Activated CD4-positive, alpha-beta T cell treated with anti-CD3 and anti-CD28 coated beads, Interleukin-10, Interleukin-2, amounts not matched to agents 100 ng/mL and 50 ng/mL, durations not matched to agents 16 hours and 8 hours (primary cell): Measurements from ENCODE around the gene FUT1.
A peak's percentile ranks its signal among the peaks of the same experiment; 100 is the strongest.
"Not testable (repeated sequence)": the region's sequence is repeated elsewhere in the genome, so short reads cannot be mapped to it uniquely, and the experiment has no call there.

Source experiments
- DNase-seq: peaks from one replicate; pipeline ENCODE4 v3.0.0-alpha.2; 2020

The FUT1 gene

DNA sequence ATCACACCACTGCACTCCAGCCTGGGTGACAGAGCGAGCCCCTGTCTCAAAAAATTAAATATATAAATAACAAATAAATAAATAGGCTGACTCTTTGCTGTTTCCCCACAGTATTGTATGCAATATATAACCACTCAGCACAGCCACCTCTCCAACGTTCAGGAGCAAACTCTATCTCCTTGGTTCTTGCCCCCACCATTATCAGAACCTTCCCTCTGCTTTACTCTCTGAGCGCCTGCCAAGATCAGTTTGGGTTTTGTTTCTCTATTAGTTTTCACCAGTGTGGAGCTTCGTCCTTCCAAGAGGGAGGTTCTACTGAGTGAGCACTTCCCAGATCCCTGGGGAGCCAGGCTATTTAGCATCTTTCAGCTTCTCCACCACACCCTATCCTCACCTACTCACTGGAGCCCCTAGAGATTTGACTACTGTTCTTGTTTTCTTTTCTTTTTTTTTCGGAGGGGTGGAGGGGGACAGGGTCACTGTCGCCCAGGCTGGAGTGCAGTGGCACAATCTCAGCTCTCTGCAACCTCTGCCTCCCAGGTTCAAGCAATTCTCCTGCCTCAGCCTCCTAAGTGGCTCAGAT lies 15.8 kb upstream of the FUT1 start:
- not testable (repeated sequence) for DNase-seq

DNA sequence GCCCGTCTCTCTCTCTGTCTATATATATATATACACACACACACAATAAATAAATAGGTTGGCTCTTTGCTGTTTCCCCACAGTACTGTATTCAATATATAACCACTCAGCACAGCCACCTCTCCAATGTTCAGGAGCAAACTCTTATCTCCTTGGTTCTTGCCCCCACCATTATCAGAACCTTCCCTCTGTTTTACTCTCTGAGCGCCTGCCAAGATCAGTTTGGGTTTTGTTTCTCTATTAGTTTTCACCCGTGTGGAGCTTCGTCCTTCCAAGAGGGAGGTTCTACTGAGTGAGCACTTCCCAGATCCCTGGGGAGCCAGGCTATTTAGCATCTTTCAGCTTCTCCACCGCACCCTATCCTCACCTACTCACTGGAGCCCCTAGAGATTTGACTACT lies 13.4 kb upstream of the FUT1 start:
- DNase-seq: not testable (repeated sequence)

DNA sequence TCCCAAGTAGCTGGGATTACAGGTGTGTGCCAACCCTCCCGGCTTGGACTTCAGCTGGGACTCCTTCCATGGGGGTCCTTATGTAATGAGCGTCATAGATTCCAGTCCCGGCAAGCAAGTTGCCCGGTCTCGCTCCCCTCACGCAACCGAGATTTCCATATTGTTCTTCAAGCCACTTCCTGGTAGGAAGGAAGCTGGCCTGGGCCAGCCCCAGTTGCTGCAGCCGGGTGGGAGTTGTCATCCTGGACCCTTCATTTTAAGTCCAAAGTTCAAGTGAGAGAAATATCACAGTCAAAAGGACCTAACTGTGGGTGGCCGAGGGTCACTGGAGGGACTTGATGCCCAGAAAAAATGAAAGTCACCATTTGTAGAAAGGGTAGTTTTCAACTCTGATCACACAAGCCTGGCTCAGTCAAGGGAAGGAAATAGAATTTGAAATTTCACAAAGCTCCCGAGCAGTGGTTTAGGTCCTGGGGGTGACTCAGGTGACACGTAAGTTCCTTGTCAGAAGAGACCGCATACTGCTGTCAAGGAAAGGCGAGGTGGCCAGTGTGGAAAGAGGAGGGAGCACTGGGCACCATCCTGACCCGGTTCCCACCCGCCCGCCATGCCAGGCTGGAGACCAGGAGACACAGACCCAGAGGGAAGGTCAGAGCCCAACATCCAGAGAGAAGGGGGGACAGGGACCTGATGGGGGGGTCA lies 8.2 kb upstream of the FUT1 start:
- peak; percentile 18 for DNase-seq

DNA sequence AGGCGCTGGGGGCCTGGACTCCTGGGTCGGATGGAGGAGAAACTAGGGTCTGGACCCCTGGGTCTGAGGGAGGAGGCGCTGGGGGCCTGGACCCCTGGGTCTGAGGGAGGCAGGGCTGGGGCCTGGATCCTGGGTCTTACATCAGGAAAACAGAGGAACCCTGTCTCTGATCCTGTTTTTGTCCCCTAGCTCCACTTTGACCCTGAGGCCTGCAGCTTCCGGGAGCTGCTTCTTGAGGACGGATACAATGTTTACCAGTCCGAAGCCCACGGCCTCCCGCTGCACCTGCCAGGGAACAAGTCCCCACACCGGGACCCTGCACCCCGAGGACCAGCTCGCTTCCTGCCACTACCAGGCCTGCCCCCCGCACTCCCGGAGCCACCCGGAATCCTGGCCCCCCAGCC lies 5.3 kb upstream of the FUT1 start:
- no peak for DNase-seq

DNA sequence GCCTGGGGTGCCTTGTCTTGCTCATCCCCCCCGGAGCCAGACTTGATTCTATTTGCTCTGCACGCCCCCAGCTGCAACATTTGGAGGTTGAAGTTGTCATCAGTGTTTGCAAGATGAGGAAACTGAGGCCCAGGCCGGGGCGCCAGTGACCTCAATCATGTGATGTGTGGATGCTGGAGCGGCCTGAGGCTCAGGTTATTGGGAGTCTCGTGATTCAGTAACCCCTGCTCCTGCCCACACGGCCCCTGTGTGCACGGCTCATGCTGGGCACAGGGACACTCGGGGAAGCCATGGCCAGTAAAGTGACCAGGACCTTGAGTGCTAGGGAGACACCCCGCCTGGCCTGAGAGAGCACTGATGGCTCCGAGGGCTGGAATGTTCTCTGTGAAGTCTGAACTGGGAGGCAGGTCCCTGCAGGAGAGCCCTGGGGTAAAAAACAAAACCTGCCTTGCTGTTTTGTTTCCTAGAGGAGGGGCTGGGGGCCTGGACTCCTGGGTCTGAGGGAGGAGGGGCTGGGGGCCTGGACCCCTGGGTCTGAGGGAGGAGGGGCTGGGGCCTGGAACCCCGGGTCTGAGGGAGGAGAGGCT lies 4.7 kb upstream of the FUT1 start:
- no peak for DNase-seq

DNA sequence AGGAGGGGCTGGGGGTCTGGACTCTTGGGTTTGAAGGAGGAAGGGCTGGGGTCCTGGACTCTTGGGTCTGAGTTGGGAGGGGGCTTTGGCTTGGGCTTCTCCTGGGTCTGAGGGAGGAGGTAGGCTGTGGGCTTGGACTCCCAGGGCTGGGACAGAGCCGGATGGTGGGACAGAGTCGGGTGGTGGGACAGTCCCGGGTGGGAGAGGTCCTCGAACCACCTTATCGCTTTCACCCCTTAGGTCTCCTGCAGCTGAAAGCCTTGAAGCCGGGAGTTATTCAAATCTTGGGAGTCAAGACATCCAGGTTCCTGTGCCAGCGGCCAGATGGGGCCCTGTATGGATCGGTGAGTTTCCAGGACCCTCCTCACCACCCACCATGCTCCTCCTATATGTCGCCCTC lies 4.2 kb upstream of the FUT1 start:
- DNase-seq: no peak

DNA sequence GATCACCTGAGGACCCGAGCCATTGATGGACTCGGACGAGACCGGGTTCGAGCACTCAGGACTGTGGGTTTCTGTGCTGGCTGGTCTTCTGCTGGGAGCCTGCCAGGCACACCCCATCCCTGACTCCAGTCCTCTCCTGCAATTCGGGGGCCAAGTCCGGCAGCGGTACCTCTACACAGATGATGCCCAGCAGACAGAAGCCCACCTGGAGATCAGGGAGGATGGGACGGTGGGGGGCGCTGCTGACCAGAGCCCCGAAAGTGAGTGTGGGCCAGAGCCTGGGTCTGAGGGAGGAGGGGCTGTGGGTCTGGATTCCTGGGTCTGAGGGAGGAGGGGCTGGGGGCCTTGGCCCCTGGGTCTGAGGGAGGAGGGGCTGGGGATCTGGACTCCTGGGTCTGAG lies 3.8 kb upstream of the FUT1 start:
- DNase-seq: no peak

DNA sequence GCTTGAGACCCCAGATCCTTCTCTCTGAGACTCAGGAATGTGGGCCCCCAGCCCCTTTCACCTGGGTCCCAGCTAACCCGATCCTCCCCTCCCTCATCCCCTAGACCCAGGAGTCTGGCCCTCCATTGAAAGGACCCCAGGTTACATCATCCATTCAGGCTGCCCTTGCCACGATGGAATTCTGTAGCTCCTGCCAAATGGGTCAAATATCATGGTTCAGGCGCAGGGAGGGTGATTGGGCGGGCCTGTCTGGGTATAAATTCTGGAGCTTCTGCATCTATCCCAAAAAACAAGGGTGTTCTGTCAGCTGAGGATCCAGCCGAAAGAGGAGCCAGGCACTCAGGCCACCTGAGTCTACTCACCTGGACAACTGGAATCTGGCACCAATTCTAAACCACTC lies 3.3 kb upstream of the FUT1 start:
- no peak for DNase-seq

DNA sequence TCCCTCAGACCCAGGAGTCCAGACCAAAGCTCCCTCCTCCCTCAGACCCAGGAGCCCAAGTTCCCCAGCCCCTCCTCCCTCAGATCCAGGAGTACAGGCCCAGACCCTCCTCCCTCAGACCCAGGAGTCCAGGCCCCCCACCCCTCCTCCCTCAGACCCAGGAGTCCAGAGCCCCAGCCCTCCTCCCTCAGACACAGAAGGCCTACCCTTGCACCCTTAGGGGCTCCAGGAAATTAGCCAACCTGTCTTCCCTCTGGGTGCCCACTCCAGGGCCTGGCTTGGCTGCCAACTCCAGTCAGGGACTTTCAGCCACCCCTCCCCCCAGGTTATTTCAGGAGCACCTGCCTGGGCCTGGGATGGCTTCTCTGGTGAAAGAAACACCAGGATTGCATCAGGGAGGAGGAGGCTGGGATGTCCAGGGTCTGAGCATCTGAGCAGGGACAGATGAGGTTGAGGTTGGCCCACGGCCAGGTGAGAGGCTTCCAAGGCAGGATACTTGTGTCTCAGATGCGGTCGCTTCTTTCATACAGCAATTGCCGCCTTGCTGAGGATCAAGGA lies 2.7 kb upstream of the FUT1 start, which contains the start of gene FGF21:
TSS of gene FGF21 (plus strand) at position 441 of the 558 bp plus-strand sequence. CDS start 713 bp downstream, outside the sequence.
- no peak for DNase-seq

DNA sequence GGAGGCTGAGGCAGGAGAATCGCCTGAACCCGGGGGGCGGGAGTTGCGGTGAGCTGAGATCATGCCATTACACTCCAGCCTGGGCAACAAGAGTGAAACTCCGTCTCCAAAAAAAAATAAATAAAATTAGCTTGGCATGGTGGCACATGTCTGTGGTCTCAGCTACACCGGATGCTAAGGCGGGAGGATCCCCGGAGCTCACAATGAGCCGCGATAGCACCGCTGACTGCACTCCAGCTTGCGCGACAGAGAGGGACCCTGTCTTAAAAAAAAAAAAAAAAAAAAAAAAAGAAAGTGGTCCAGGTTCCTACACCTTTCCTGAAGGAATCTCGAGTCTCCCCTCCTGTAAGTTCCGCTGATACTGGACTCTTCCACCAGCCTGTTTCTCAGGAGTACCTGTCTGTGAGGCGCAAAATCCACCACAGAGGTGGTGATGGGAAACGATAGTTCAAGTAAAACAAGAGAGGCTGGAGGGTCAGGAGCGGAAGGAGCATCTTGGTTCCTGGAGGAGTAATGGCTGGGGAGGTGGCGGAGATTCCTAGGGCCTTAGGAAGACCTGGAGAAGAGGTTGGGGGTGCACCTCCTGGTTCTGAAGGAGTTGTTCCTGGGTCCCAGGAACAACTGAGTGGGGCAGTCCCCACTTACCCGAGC lies 471 bp downstream of the FUT1 start:
- DNase-seq: no peak

DNA sequence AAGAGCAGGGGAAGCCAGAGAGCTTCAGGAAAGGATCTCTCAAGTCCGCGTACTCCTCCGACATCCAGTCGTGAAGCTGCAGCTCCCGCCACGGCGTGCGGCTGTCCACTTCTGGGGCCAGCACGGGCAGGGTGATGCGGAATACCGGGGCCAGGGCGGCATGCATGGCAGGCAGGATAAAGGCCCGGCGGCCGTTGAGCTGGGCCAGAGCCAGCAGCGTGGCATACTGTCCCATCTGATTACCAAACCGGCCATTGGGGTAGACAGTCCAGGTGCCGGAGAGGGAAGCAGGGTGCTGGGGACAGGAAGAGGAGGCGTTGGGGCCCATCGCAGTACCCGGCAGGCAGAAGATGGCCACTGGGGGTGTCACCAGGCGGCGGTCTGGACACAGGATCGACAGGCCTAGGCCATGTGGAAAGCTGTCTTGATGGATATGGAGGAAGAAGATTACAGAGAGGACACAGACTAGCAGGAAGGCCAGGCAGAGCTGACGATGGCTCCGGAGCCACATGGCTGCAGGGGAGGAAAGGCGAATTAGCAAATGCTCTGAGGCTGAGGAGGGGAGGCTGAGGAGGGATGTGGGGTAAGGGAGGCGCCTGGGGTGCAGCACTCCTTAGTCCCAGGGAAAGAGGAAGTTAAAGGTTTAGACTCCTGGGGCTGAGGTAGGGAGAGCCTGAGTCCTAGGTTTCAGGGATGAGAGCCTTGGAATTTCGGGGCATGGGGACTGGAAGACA lies 1.5 kb downstream of the FUT1 start:
- no peak for DNase-seq

DNA sequence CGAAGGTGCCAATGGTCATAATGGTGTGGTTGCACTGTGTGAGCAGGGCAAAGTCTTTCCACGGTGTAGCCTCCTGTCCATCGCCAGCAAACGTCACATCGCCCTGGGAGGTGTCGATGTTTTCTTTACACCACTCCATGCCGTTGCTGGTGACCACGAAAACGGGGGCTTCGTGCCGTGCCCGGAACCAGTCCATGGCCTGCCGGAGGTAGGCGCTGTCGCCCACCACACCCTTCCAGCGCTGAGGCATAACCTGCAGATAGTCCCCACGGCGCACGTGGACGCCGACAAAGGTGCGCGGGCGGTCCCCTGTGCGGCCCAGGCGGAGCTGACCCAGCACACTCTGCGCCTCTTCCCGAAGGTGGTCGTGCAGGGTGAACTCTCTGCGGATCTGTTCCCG lies 2.1 kb downstream of the FUT1 start:
- no peak for DNase-seq

DNA sequence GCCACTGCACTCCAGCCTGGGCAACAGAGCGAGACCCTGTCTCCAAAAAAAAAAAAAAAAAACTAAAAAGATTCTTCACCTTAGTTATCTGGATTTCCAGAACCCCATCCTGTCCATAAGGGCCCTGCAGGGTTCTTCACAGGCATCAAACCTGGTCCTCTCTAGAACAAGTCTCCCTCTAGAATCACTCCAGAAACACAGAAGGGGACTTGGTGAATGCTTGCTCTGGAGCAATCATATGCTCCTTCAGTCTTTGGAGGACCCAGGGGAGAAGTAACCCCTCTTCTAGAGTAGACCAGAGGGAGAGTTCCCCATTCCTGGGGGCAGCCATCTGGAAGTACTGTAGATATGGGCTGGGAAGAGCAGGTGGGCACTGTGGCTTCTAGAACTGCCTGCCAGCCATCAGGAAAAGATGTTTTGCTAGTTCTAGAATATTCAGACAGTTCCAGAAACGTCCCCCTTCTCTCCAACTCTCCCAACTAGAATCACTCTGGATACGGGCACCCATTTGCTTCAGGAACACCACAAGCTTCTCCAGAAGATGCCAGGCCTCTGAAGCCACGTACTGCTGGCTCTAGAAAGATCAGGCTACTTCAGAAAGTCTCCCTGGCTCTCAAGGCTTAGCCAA lies 2.8 kb downstream of the FUT1 start:
- DNase-seq: no peak

DNA sequence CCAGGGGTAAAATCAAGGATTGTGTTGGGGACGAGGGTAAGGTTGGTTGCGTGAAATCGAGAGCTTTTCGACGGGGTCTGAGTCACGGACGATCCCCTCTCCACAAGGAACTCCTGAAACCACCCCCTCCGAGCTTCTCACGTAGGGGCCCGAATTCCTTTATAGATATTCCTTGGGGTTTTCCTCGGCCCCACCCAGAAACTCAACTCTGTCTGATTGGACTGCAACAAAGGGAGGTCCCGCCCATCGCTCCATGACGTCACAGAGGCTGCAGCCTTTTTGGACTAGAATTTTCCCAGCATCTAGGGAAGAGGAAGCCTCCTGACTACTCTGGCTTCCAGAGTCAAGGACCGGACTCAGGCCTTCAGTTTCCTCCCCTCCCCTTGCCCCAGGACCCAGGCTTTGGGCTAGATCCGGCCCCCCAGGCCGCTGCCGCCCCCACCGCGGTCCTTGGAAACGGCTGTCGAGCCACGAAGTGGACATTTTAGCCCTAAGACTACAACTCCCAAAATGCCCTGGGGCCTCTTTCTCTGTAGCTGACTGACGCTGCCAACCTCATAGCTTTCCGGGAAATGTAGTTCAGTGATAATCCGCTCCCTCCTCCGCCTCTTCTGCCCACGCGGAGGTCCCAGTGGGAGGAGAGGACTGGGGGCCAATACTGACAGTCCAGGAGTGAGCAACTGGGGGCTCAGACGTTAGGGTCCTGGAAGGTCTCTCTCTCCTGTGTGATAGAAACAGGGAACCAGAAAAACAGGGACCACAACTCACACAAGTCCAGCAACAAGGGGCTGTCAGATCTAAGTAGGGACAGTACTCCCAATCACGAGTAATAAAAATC lies 5.5 kb downstream of the FUT1 start, which contains the start of gene IZUMO1:
TSS of gene IZUMO1 (minus strand) at position 172 of the 838 bp plus-strand sequence. CDS start 1,050 bp downstream, outside the sequence.
- peak; percentile 80 for DNase-seq

DNA sequence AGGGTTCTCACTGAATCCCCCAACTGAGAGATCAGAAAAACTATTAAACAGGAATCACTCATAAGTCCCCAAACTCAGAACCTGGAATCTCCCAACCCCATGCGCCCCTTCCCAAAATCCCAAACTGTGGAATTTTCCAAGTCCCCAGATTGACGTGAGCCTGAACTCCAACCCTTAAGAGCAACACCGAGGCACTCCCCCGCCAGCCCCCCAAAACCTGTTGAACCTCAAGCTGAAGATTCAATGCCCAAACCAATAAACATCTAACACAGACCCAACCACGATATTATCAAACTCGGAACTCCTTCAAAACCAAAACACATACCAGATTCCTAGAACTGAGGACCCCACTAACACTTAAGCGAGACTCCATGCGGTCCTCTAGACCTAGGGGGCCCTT lies 6.3 kb downstream of the FUT1 start:
- no peak for DNase-seq

DNA sequence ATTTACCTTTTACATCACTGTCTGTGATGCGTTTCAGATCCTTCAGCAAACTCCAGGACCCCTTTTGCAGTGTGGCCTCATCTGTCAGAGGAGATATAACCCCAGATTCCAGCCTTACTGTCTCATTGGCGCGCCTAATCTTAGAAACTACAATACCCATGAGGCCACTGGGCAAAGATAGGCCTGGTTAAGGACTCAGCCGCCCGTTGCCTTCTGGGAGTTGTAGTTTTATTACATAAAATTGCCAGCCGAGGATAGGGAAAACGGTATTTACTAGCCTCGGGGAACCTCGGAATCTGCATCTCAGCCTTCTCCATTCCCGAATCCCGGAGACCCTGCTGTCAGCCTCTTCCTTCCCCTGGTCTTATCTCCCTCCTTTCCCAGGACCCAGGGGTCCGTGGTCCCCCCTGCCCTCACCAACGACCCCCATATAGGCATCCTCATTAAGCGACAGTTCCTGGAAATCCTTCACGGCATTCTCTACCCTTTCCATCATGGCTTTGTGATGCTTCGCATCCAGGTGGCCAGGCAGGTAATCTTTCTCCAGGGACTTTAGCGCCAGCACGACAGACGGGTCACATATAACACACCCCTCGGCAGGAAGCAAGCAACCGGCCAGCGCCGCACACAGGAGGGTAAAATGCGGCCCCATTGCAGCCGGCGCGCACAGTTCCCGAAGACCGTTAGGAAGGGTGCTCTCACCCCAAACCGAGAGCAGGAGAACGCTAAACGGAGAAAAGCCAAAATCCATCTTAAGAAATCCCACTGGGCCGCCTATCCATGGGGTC lies 7.0 kb downstream of the FUT1 start:
- DNase-seq: peak; percentile 78

DNA sequence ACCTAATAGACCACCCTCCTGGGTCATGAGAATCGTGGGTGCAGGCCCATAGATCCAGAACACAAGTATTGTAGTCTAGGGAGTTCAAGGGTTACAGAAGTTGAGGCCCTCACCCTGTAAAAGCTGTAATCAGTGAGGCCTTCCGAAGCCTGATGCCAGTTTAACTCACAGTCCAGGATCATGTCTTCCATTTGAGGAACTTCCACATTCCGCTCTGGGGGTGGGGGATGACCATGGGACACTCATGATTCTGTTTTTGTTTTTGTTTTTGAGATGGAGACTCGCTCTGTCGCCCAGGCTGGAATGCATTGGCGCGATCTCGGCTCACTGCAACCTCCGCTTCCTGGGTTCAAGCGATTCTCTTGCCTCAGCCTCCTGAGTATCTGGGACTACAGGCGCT lies 10.3 kb downstream of the FUT1 start:
- no peak for DNase-seq

DNA sequence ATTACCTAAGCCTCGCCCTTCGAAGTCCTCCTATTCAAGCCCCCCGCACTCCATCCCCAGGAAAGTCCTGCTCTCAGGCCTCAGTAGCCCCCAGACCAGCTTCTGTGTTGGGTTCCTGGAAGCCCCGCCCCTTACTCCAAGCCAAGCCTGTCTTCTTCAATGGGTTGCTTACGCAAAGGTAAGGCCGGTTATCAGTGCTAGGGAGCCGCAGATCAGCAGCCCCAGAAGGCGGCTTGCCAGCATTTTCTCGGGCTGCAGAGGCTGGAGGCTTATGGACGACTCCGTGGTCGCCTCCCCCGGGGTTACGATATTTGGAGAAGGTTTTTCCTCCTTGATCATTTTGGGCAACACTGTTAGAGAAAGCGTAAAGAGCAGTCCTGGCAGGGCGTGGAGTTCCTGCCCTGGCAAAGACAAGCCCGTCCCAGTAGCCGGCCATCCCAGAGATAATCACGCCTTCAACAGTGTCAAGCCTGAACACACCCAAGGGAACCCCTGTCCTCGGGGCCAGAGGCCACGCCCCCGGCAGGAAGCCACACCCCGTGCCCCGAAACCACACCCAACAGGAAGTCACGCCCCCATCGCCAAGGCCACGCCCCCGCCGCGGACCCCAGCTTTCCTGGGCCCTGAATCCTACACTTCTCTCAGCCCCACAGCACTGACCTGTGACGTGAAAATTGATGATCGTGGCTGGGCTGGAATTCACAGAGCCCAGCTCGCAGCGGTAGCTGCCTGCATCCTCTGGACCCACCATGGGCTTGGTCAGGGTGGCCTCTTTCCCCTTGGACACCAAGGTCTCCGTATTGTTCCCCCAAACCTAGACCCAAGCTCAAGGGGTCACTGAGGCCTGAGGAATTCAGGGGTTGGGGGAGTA lies 11.1 kb downstream of the FUT1 start:
- DNase-seq: peak; percentile 55
